GM10266 (cell line): ENCODE measurements around the gene LHFPL3.
"Not testable (repeated sequence)": the region's sequence is repeated elsewhere in the genome, so short reads cannot be mapped to it uniquely, and the experiment has no call there.

Source experiments
- DNase-seq: peaks from one replicate; pipeline ENCODE4 v3.0.0; 2012; ENCODE audit errors: extremely low spot score
- CTCF ChIP-seq: IDR thresholded peaks from 2 replicates; pipeline ENCODE4 v1.5.1; 2012; ENCODE audit warnings: mild to moderate bottlenecking, low read depth; ENCODE audit not compliant: control insufficient read depth, insufficient read depth; ENCODE audit errors: missing control alignments

LHFPL3 gene

DNA sequence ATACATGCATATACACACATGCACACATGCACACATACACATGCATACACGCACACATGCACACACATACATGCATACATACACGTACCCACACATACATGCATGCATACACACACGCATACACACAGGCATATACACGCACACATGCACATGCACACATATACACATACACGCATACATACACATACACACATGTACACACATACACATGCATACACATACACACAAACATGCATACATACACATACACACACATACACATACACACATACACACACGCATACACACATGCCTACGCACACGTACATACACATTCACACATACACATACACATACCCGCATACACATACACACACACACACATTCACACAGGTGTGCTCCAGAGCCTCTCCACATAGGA is 604.6 kb downstream of the LHFPL3 start:
- DNase-seq = no peak
- TF ChIP-seq CTCF = no peak

DNA sequence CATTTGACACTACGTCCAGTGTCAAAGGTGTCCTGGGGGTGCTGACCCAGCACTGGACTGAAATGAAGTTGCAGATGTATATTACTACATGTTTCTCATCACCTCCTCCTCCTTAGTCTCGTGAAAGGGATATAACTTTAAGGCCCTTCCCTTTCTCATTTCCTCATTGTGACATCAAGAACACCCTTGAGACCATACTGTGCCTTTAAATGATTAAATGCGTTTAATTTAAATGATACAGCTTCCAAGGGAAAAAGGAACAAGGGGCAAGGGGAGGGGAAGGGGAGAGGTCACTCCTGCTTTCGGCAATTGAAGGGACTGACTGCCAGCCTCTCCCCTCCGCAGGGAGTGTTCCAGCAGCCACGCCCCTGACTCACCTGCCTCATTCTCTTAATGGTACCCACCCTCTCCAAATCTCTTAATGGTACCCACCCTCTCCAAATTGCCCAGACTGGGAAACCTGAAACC is 605.2 kb downstream of the LHFPL3 start:
- DNase-seq = no peak
- no peak for TF ChIP-seq CTCF

DNA sequence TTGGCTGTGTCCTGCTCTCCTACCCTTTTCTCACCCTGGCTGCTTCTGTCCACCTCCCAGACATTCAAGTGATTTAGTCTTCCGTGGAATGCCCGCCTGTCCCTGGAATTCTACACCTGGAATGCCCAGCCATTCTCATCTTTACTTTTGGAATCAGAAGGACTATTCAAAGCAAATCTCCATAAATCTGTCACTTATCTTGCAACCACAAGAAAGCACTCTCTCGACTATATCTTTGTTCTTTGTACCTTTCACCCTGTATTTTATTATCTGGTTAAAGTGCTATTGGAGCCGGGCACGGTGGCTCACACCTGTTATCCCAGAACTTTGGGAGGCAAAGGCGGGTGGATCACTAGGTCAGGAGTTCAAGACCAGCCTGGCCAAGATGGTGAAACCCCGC is 606.3 kb downstream of the LHFPL3 start:
- DNase-seq = no peak
- TF ChIP-seq CTCF = no peak

DNA sequence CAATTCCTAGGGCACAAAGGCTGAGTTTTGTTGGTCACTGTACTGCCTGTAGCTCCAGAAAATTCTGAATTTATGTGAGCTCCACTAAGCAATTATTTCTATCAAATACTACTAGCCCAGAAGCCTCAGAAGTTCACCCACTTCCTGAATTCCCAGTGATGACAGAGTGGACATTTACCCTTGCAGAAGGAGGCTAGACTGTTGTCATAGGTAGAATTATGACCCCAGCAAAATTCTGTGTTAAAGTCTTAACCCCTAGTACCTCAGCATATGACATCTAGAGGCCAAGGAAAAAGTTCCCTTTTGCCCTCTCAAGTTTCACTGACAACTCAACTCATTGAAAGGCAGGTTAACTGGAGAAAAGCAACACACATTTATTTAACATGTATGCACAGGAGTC is 606.9 kb downstream of the LHFPL3 start:
- no peak for TF ChIP-seq CTCF
- DNase-seq = no peak

GRCh38 chr7:104936546-104936945 is 608.1 kb downstream of the LHFPL3 start:
- TF ChIP-seq CTCF = no peak
- DNase-seq = no peak

- not testable (repeated sequence) for DNase-seq
Observed at GRCh38 chr7:104937489-104937888, 609.1 kb downstream of the LHFPL3 start.

DNA sequence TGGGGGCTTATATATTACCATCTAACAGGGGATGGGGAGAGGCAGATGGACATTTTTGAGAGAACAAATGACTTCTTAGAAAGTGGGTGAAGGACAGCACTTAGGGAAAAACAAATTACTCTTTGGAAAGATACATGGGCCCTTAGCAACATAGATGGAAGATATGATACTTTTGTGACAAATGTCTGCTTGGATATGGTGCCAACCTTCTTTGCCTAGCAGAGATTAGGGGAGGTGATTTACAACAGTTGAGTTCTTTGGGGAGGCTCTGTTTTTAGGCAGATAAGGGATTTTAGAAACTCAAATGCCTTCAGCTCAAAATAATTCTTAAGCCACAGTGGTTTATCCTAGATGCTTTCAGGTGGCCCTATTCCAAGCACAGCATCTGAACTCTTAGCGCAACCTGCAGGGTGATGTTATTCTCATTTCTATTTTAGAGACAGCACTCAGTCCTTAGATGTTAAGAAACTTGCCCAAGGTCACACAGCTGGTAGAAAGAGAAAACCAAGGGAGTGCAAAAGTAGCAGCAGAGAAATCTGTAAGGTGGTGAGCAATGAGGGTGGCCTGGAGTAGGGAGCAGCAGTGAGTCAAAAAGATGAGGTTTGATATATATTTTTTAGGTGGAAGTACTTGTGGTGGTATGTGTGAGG is 610.5 kb downstream of the LHFPL3 start:
- DNase-seq = no peak
- no peak for TF ChIP-seq CTCF
